ENCODE data around the gene SOX13.
"Not testable (repeated sequence)": the region's sequence is repeated elsewhere in the genome, so short reads cannot be mapped to it uniquely, and the experiment has no call there.

The SOX13 gene

DNA sequence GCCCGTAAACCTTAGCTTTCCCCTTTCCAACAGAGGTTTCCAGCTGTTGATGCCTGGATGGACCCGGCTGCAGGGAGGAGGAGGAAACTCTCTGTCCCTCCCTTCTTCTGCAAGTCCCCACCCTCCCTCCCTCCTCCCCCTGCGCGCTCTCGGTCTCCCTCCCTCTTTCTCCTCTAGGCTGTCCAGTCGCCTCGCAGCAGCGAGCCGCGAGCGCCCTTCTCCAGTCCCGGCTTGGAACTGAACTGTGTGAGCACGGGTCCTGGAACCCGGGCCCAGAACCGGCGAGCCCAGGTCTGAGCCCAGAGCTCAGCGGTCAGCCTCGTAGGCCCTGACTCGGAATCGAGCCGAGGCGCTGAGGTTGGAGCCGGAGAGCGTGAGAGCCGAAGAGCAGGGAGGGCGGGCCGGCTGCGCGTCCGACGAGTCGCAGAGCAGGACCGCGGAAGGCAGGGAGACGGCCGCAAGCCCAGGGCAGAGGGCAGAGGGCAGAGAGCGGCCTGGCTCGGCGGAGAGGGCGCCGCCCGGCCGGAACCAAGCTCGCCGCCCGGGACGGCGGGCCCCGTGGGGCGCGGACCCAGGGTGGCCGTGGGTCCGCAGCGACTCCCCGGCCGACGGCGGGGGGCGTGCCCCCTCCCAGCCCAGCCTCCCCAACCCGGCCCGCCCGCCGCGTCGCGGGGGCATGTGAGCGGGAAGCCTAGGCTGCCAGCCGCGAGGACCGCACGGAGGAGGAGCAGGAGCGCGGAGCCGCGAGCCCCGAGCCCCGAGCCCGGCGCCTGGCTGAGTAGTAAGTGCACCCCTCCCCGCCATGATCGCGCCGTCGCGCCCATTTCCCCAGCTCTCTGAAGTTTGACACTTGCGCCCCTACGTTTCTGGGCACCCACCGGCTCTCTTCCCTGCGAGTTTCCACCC lies at the start of gene SOX13:
Gene SOX13 (plus strand): TSS at position 185 of the 906 bp plus-strand sequence. CDS start 39,801 bp downstream, outside the sequence.
- peak; percentile 72 for DNase-seq

DNA sequence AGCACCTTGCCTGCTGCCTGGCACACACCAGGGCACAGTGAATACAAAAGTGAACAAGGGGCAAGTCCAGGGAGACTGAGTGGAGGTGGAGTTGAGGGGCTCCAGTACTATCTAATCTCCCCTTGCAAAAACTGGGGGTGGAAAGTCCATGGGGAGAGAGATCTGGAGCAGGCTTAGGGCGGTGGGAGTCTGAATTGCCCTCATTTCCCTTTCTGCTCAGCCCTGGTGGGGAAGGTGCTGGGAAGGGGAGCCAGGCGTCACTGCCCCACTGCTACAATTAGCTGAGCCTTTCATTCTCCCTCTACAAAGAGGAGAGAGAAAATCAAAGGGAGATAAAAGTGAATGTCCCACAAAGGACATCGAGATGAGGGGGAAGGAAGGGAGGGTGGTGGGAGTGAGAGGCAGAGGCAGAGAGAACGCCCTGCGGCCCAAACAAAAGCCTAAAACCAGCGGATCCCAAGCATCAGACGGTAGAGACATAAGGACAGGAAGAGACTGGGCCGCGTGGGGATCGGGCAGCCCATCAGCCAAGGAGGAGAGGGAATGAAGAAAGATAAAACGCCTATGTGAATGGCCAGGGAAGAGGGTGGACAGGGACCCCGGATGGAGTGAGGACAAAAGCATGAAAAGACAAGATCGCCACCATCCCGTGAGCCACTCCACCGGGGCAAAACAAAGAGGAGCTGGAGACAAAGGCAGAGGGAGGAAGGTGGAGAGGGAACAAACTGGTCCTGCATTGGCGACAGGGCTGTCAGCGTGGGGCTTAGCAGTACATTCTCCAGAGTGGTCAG lies 46.8 kb upstream of the SOX13 start:
- DNase-seq = no peak

DNA sequence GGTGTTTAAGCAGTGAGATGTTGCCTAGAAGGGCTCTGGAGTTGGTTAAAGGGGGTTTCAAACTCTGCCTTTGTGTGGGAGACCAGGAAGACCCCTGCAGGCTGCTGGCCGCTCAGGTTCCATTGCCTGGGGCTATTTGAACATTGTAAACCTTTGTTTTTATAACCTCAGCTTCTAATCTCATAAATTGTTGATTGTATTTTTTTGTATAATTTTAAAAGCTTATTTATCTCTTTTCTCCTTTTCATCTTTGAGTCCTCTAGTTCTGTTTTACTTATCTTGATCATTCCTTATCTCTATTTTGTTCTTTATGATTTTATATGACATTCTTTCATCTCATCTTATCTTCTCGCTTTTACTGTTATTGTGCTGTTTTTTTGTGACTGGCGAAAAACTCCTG lies 45.5 kb upstream of the SOX13 start:
- no peak for DNase-seq

DNA sequence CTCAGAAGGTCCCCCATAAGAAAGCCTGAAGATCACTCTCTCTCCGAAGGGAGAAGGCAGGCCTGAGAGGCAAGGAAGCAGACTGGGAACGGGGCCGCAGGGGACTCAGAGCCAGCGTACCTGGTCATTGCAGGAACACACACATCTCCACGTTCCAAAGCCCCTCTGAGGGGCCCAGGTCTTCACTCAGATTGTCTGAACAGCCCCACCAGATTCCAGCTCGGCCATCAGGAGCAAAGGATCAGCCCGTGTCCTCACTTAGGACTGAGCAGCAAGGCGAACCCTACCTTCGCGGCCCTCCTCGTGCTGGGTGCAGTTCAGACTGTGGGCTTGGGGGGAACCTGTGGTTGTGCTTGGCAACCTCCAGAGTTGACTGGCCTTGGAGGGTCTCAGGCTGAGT lies 43.9 kb upstream of the SOX13 start:
- no peak for DNase-seq

DNA sequence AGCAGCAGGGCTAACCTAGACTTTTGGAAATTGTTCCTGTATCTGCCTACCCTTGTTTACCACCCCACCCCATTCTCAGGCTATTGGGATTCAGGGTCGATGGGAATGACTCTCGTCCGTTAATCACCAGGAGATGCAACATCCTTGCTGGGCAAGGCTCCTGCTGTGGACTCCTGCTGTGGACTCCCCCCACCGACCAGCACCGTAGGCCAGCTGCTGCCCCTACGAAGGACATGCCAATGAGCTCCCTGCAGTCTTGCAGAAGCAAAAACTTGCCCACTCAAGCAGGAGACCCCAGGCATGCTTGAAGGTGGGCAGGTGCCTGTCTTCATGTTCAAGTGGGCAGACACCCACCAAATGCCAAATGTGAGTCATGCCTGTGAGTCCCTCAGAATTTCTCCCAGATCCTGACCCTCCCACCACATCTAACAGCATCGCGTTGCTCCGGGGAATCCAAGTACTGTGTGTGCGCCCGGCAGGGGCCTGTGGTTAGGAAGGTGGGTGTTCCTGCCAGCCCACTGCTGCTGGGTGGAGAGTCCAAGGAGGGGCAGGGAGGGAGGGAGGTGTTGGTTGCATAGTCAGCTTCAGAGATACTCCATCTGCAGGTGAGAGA lies 41.7 kb upstream of the SOX13 start:
- no peak for DNase-seq

DNA sequence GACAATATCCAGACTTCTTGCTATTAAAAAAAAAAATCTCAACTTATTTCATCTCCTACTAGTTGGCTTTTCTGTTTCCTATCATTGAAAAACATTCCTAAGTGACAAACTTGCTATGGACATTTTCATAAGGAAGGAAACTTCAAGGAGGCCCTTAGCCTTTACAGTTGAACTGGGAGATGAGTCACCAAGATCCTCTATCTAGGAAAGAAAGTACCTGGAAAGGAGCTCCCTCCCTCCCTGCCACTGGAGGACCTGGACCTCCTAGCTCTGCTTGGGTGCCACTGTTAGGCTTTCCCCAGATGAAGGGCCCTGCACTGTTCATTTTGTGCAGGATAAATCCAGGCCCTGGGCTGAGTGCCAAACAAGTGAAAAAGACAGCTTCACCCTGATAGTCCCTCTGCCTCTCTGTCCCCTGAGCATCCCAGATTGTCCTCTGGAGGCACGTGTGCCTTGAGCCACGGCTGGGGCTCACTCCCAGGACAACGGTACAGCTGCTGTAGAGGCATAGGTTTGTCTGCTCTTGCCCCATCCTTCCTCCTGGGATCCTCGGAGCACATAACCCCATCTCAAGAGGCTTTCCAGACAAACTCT lies 40.2 kb upstream of the SOX13 start:
- DNase-seq = no peak

DNA sequence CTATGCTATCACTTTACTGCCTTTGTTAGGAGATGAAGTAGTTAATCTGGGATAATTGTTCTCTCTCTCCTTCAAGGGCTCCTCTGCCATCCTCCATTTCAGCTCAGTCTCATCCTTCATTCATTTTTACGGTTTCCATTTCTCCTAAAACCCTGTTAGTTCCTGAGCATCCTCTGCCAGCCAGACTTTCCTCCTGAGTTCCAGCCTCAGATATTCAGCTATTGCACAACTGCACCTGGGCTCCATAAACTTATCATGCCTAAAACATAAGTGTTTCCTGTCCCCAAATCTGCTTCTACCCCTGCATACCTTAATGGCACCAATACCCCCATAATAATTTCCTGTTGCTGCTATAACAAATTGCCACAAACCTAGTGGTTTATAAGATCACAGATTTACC lies 39.6 kb upstream of the SOX13 start:
- DNase-seq = no peak

DNA sequence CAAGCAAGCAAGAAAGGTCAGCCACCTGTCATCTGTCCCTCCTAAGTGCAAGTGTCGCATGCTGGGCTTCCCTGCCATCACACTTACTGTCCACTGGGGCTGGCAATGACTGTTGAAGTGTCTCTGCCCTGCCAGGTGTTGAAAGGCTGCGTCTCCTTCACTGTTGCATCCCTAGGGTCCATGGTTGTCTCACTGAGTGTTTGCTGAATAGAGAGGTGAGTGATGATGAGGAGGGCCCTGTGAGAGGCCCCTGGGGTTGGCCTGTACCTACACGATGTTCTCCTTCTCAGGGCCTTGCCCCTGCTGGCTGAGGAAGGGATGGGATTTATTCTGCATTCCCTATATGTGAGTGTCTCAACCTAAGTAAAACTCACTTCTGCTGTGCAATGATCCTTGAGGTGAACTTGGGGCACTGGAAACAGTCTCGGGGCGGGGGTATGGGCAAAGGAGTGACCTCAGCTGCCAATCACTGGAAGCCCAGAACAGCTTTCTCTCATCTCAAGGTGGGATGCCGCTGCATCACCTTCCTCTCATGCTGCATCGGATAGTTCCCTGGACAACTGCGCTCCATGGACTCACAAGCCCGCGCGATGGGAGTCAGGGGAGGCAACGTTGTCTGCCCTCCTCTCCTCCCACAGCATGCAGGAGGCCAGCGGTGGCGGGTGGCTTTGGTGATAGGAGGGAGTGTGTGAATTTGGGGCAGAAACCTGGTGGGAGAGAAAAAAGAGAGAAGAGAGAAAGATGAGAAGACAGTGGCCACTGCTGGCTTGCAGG lies 35.8 kb upstream of the SOX13 start:
- no peak for DNase-seq

DNA sequence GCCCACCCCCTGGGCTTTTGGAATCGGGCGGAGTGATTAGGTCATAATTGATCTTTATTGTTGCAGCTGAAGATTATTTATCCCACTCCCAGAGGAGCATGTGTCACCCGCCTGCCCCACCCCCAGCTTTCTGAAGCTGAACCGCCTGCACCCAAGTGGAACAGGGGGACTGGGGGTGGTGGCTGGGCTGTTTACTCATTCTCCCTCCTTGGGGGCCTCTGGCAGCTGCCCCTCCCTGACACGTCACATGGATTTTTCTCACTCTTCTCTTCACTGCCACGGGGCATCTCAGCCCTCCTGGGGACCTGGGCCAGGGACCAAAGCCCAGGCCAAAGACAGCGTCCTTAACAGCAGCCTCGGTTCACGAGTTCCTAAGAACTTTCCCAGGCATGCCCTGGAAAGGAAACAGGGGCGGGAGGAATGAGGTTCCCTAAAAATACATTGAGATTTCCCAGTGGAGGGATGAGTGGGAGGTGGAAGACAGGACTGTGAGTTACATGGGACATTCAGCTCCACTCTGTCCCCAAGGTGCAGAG lies 31.6 kb upstream of the SOX13 start:
- DNase-seq = no peak

DNA sequence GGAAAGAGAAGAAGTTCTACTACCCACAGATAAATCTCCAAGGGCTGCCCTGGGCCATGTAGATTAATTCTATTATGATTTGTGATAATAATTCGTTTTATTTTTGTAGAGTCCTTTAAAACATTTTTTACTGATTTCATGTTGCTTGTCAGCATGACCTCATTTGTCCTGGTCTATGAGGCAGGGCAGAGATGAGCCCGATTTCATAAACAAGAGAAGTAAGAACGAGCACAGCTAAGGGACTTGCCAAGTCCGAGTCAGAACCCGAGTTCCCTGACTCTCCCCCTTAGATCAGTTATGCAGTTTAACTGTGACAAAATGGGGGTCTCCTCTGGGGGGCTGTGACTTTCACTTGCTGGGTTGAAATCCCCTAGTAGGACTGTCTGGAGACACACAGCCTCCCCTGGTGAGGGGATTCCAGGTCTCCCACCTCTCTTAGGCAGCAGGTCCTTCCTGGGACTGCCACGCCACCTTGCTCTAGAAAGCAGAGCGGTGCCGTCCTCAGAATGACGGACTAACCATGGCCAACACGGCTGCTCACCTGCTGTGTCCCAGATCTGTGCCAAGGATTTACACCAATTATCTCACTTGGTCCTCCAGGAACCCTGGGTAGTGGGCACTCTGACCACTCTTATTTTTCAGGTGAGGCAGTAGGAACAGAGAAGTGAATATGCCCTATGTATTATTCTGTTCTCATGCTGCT lies 31.0 kb upstream of the SOX13 start:
- no peak for DNase-seq

DNA sequence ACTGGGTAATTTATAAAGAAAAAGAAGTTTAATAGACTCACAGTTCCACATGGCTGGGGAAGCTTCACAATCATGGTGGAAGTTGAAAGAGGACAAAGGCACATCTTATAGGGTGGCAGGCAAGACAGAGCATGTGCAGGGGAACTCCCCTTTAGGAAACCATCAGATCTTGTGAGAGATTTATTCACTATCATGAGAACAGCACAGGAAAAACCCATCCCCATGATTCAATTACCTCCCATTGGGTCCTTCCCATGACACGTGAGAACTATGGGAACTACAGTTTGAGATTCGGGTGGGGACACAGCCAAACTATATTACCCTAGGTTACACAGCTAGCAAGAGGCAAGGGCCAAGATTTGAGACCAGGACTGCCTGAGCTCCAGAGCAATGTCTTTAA lies 30.4 kb upstream of the SOX13 start:
- no peak for DNase-seq

DNA sequence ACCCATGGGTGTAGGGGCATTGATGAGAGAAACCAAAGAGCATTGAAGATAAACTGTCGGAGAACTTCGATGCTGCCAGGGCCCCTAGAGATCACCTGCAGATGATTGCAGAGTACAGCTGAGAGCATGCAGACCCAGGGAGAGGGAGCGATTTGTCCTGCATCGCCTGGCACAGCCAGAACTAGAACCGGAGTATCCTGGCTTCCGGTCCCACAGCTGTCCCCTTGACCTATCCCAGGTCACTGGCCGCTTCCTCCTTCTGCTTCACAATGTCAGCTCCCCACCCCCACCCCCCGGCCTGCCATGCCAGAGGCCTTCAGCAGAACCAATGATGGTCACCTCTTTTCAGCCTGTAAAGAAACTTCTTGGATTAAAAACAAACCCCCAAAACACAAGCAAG lies 29.2 kb upstream of the SOX13 start:
- no peak for DNase-seq

DNA sequence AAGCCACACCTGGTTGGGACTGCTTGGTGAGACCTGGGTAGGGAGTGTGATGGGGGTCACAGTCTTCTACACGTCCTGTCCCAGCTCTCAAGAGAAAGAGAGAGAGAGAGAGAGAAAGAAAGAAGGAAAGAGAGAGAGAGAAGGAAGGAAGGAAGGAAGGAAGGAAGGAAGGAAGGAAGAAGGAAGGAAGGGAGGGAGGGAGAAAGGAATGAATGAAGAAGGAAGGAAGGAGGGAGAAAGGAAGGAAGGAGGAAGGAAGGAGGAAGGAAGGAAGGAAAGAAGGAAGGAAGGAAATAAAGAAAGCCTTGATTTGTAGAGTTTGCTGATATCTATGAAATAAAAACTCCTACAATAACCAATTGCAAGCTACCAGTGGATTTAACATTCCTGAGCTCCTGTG lies 28.5 kb upstream of the SOX13 start:
- no peak for DNase-seq

DNA sequence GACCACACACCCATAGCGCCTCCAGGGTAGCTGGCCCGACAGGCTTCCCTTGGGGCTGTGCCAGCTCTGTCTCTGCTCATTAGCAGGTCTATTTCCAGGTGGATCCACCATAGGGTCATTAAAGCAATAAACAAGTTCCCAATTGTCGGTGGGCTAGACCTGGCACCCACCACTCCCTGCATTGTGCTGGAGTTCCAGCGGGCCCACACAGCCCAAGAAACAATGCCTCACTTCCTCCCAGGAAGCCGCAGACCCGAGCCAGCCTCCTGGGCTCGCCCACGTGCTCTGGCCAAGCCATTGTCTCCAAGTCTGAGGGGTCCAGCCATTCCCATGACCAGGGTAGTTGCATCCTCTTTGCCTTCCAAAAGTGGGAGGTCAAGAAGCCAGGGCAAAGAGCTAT lies 27.5 kb upstream of the SOX13 start:
- no peak for DNase-seq

DNA sequence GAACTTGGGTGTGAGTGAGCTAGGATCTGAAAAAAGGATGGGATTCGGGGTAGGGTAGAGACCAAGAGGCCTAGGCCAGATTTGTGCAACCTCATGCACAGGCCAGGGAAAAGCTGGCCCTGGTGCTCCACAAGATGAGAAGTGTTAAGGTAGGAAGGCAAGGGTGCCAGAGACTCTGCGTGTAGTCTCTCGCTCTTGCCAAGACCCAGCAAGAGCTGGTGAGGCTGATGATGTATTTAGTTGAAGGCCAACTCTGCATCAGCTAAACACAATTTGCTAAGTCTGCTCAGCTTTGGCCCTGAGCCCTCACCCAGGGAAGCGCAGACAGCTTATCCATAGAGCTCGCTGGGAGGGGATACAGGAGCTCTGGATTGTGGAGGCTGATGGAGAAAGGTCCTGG lies 26.6 kb upstream of the SOX13 start:
- no peak for DNase-seq

DNA sequence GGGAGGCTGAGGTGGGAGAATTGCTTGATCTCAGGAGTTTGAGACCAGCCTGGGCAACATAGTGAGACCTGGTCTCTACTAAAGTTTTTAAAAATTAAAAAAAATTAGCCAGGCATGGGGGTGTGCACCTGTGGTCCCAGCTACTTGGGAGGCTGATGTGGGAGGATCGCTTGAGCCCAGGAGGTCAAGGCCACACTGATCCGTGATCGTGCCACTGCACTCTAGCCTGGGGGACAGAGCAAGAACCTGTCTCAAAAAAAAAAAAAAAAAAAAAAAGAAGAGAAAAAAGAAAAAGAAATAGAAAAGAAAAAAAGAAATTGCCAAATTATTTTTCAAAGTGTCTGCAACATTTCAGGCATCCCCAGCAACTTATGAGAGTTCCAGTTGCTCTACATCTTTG lies 24.1 kb upstream of the SOX13 start:
- DNase-seq = not testable (repeated sequence)

DNA sequence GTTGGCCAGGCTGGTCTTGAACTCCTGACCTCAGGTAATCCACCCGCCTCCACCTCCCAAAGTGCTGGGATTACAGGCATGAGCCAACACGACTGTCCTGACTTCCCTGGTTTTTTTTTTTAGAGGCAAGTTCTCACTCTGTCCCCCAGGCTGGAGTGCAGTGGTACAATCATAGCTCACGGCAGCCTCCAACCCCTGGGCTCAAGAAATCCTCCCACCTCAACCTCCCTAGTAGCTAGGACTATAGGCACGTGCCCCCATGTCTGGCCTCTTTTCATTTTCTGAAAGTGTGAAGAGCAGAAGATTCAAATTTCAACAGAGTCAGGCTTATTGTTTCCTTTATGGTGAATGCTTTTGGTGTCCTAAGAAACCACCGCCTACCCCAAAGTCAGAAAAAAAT lies 21.7 kb upstream of the SOX13 start:
- no peak for DNase-seq

DNA sequence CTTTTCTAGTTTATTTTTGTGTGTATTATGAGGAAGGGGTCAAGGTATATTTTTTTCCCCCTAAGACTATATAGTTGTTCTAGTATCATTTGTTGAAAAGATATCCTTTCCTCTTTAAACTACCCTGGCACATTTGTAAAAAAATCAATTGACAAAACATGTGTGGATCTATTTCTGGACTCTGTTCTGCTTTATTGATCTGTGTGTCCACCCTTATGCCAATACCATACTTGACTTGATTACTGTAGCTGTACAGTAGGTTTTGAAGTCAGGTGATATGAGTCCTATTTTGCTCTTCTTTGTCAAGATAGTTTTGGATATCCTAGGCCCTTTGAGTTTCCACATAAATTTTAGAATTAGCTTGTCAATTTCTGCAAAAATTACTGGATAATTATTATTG lies 21.2 kb upstream of the SOX13 start:
- no peak for DNase-seq

DNA sequence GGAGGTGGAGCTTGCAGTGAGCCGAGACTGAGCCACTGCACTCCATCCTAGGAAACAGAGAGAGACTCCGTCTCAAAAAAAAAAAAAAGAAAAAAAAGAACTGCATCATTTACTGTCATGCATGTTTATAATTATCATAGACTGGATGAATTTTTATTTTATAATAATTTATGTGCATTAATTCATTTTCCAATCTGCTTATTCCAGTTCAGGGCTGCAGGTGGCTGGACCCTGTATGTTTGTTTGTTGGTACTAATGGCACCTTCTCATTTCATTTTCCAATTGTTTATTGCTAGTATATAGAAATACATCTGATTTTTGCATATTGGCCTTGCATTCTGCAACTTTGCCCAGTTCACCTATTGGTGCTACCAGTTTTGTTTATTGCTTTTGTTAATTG lies 19.0 kb upstream of the SOX13 start:
- no peak for DNase-seq

DNA sequence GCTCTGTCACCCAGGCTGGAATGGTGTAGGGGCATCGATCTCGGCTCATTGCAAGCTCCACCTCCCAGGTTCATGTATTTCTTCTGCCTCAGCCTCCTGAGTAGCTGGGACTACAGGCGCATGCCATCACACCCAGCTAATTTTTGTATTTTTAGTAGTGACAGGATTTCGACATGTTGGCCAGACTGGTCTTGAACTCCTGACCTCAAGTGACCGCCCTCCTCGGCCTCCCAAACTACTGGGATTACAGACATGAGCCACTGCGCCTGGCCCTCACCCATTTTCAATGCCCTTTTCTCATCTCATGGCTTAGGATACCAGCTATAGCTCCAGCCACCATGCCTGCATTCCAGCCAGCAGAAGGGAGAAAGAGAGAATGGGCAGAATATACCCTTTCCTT lies 12.9 kb upstream of the SOX13 start:
- no peak for DNase-seq

DNA sequence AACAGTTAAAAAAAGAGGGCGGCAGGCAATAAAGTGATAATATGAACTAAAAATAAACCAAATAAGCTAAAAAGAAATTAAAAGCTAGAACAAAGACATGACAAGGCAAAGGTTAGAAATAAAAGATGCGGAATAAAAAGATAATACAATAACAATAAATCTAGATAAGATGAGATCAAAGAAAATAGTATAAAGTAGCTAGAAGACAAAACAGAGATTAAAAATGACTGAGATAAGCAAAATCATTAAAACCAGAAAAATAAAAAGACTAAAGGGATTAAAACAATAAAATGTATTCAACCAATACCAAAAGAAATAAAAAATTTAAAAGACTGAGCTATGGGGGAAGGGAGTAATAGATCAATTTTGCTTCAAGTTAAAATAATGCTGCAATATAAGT lies 10.8 kb upstream of the SOX13 start:
- DNase-seq = no peak

Data from NCI-H1048 (cell line).